K562 (cell line): ENCODE results near the gene MAN1A1. TPM values are rescaled to one million over a fixed set of nuclear protein-coding genes. Genes with fewer than 3 reads are reported as not detected.

Experiments used
- ATAC-seq: fragments of 200-7000 bp; cut with Tn5 transposase; 3 replicates; pipeline ENCODE4 v1.9.1; 2020; ENCODE audit warnings: moderate library complexity
- BruUV-seq: library from RNA; stranded (reverse); fragments of 400-500 nt; replicated peaks from 2 replicates; lab custom pipeline; 2021; lab: Mats Ljungman, UMichigan
- CTCF ChIA-PET: fragments of 300-600 bp; formaldehyde crosslinking; extraction: SDS; loops from one replicate; lab custom pipeline; 2021; ENCODE audit warnings: low intra/inter-chr PET ratio; lab: Yijun Ruan, JAX
- POLR2A ChIA-PET: fragments of 300-600, 350-650 bp; sonication (Branson Sonifier 250); formaldehyde crosslinking; extraction: SDS; loops from one replicate; lab custom pipeline; 2021; ENCODE audit warnings: antibody characterized with exemption, inconsistent platforms; lab: Yijun Ruan, JAX
- DNase-seq, 4 experiments: peaks; one replicate each; pipeline versions ENCODE4 v3.0.0 to v3.0.0-alpha.2; 2011 to 2018; ENCODE audit warnings: low spot score in 3 of 4, mixed read lengths in 3 of 4; ENCODE audit errors: extremely low read depth in 1 of 4
- FAIRE-seq: peaks from 2 replicates; lab custom pipeline; 2011; peaks lifted over from hg19 to GRCh38; lab: Jason Lieb, UNC
- H2AFZ ChIP-seq: 2 replicates; pipeline ENCODE4 v1.6.0; 2011; ENCODE audit warnings: low read depth, low read length, control low read depth, inconsistent platforms
- H3K27ac ChIP-seq: fragments of 200-600 bp; 3 replicates; pipeline ENCODE4 v1.8.0; 2011; ENCODE audit warnings: low read depth, mild to moderate bottlenecking, control low read depth, inconsistent platforms, low read length, moderate library complexity, mixed read lengths; ENCODE audit errors: extremely low read depth
- H3K27me3 ChIP-seq, 2 experiments: fragments of 300-600 bp in 1 of 2; 2 replicates in 1 of 2; 3 replicates in 1 of 2; pipeline versions ENCODE4 v1.6.0 to v1.8.0; 2011; ENCODE audit warnings: inconsistent platforms in 2 of 2, low read length in 2 of 2, mild to moderate bottlenecking in 1 of 2, mixed read lengths in 1 of 2, moderate library complexity in 1 of 2; ENCODE audit not compliant: control insufficient read depth in 2 of 2, insufficient read depth in 2 of 2
- H3K36me3 ChIP-seq: fragments of 300-600 bp; 3 replicates; pipeline ENCODE4 v1.8.0; 2011; ENCODE audit warnings: mild to moderate bottlenecking, low read length, inconsistent platforms; ENCODE audit not compliant: control insufficient read depth, insufficient read depth
- H3K4me1 ChIP-seq, 2 experiments: fragments of 200-600 bp in 1 of 2; replicated peaks in 1 of 2; 2 replicates in 1 of 2; 3 replicates in 1 of 2; pipeline versions ENCODE4 v1.5.1 to v1.8.0; 2011; ENCODE audit warnings: inconsistent platforms in 2 of 2, low read length in 2 of 2, mild to moderate bottlenecking in 1 of 2, mixed read lengths in 1 of 2, moderate library complexity in 1 of 2; ENCODE audit not compliant: control insufficient read depth in 2 of 2, insufficient read depth in 2 of 2
- H3K4me2 ChIP-seq: 2 replicates; pipeline ENCODE4 v1.6.1; 2011; ENCODE audit warnings: low read length, control low read depth, inconsistent platforms, mixed read lengths; ENCODE audit not compliant: insufficient read depth
- H3K4me3 ChIP-seq: fragments of 200-600 bp; sonication (generic), shearing (Covaris generic); 2 replicates; pipeline ENCODE4 v1.5.1; 2016; ENCODE audit warnings: control low read depth, inconsistent platforms
- H3K79me2 ChIP-seq: fragments of 200-600 bp; 3 replicates; pipeline ENCODE4 v1.8.0; 2011; ENCODE audit warnings: low read length, inconsistent platforms; ENCODE audit not compliant: control insufficient read depth, insufficient read depth
- H3K9ac ChIP-seq, 2 experiments: 2 replicates each; pipeline versions ENCODE4 v1.6.0 to v1.6.1; 2011; ENCODE audit warnings: low read depth in 2 of 2, low read length in 2 of 2, control low read depth in 1 of 2, inconsistent platforms in 1 of 2, mild to moderate bottlenecking in 1 of 2, mixed read lengths in 1 of 2; ENCODE audit not compliant: insufficient read depth in 1 of 2
- H3K9me1 ChIP-seq: one replicate; pipeline ENCODE4 v1.6.0; 2011; ENCODE audit warnings: inconsistent platforms, mild to moderate bottlenecking, low read length, moderate library complexity; ENCODE audit not compliant: control insufficient read depth, insufficient read depth
- H3K9me3 ChIP-seq: replicated peaks from 2 replicates; pipeline ENCODE4 v1.5.1; 2011; ENCODE audit warnings: low read depth, low read length, inconsistent platforms; ENCODE audit not compliant: control insufficient read depth, insufficient read depth
- H4K20me1 ChIP-seq: replicated peaks from 2 replicates; pipeline ENCODE4 v1.6.1; 2011; ENCODE audit warnings: low read length, inconsistent platforms, mixed read lengths; ENCODE audit not compliant: control insufficient read depth, insufficient read depth
- CHCHD3 ChIP-seq: fragments of 250-450 bp; sonication (Bioruptor Pico); IDR thresholded peaks from 2 replicates; pipeline ENCODE4 v2.1.2; 2022; ENCODE audit warnings: mild to moderate bottlenecking
- E2F8 ChIP-seq: fragments of 450-650 bp; IDR thresholded peaks from 2 replicates; pipeline ENCODE4 v1.7.1; 2018; ENCODE audit warnings: mild to moderate bottlenecking, low read depth; ENCODE audit not compliant: partially characterized antibody
- KHSRP ChIP-seq: fragments of 450-650 bp; IDR thresholded peaks from 2 replicates; pipeline ENCODE4 v1.6.1; 2017
- NFYB ChIP-seq: IDR thresholded peaks from 2 replicates; pipeline ENCODE4 v1.6.1; 2011; ENCODE audit warnings: mild to moderate bottlenecking, moderate library complexity; ENCODE audit not compliant: insufficient read length; ENCODE audit errors: extremely low read depth
- POLR2A ChIP-seq: fragments of 450-650 bp; conservative IDR thresholded peaks from 2 replicates; pipeline ENCODE4 v1.6.1; 2016
- POLR2AphosphoS2 ChIP-seq: IDR thresholded peaks from 2 replicates; pipeline ENCODE4 v1.6.1; 2012; ENCODE audit warnings: low read length, improper control_type of control experiment
- POLR2G ChIP-seq: fragments of 200-400 bp; formaldehyde crosslinking; IDR thresholded peaks from 2 replicates; pipeline ENCODE4 v1.6.1; 2017; ENCODE audit warnings: low read depth, mild to moderate bottlenecking, antibody characterized with exemption, low read length, moderate library complexity
- RUNX1 ChIP-seq: sonication (generic); IDR thresholded peaks from 2 replicates; pipeline ENCODE4 v1.6.1; 2016; ENCODE audit warnings: antibody characterized with exemption, low read depth
- ZKSCAN3 ChIP-seq: fragments of 250-450 bp; sonication (Bioruptor Pico); IDR thresholded peaks from 2 replicates; pipeline ENCODE4 v1.4.0; 2020
- ZNF384 ChIP-seq: IDR thresholded peaks from 2 replicates; pipeline ENCODE4 v1.6.1; 2012; ENCODE audit warnings: low read depth, low read length, improper control_type of control experiment
- ZNF717 ChIP-seq: fragments of 250-450 bp; sonication (Bioruptor Pico); IDR thresholded peaks from 2 replicates; pipeline ENCODE4 v1.5.0; 2021
- WGBS: fragments of 100-300 bp; shearing (Covaris generic); methylation state at CpG from one replicate; pipeline ENCODE4 v1.1.6; 2016; ENCODE audit warnings: low coverage, mixed read lengths; ENCODE audit not compliant: insufficient coverage; ENCODE audit errors: missing lambda C conversion rate; 5-methylcytosine and 5-hydroxymethylcytosine counted together
- in situ Hi-C: fragments of 300-500 bp; cut with MboI; formaldehyde crosslinking; loops from 4 replicates; pipeline ENCODE4 v1.15.0; 2018; ENCODE audit warnings: inconsistent platforms, mixed read lengths
- intact Hi-C: fragments of 100-400 bp; cut with micrococcal nuclease; formaldehyde crosslinking; loops from 2 replicates; pipeline ENCODE4 v1.14.2; 2022
- polyA plus RNA-seq, 8 experiments: library from polyadenylated mRNA; depleted of rRNA in 4 of 8; stranded (reverse) in 5 of 8; unstranded in 3 of 8; fragments of >200 nt; fragmentation: Nextera tagmentation in 2 of 8; fragmentation: Illumina TruSeq in 1 of 8; extraction: Ambion mirVana in 2 of 8; extraction: Trizol in 1 of 8; gene quantifications; 2 replicates each; pipeline versions ENCODE4 v1.2.1 to v1.2.3, GENCODE V29; 2011 to 2014; ENCODE audit warnings: inconsistent platforms in 1 of 8, missing spikeins in 1 of 8
- total RNA-seq, 7 experiments: library from RNA; depleted of rRNA in 6 of 7; stranded (reverse); fragments of >200 nt in 6 of 7; fragmentation: Illumina TruSeq in 2 of 7; extraction: Trizol in 2 of 7; gene quantifications; 2 replicates each; pipeline versions ENCODE4 v1.2.1 to v1.2.3, GENCODE V29; 2011 to 2021; ENCODE audit warnings: low replicate concordance in 1 of 7
- TF ChIP-seq, protein P1 (sequence below): fragments of 200-800 bp; sonication (Bioruptor generic); IDR thresholded peaks from 2 replicates; pipeline ENCODE4 v1.6.1; 2016; ENCODE audit warnings: missing genetic modification characterization, missing compliant biosample characterization

Gene MAN1A1
- total and polyA plus RNA-seq, 9 of the 15 experiments (the other 6 are each of a cell fraction or from before 2014, with no cell fraction given) = 24.5 to 78.4 (median 59.7) TPM

- Histone ChIP-seq H2AFZ (no peak overlapping the region), H3K27ac (no peak overlapping the region), H3K27me3 (no peaks in the 10 kb centered on the region), H4K20me1 (no peaks in the 10 kb centered on the region), H3K4me3 (no peak overlapping the region), H3K9me3 (no peaks in the 10 kb centered on the region), H3K36me3 (peaks cover 39% of the 10 kb centered on the region), H3K4me2 (no peak overlapping the region), H3K9ac (no peak overlapping the region), H3K9me1 (no peaks in the 10 kb centered on the region), H3K4me1 (peaks cover 0 to 18% of the 10 kb centered on the region in 2 experiments; a peak in 3 of 5 replicates), H3K79me2 (no peaks in the 10 kb centered on the region)
- intact Hi-C loops = no loop called here
- ChIA-PET CTCF (interaction anchor here (0.6 kb wide), 1 partner anchor 1669 kb away, joined by 4 read pairs; no protein-coding TSS in a partner anchor), POLR2A (no interaction called here)
- WGBS = 81% methylated on average over 8 of the region's 8 CpGs
- peak; percentile 25 for ATAC-seq
- in situ Hi-C loops = no loop called here
- BruUV-seq = no TSS peak
- DNase-seq = no peak
- no peak for TF ChIP-seq CHCHD3
- TF ChIP-seq ZNF717 (CRISPR knock-in tag) = no peak
- 0 out of 2 replicates have a peak, but pooled peaks have one; percentile 22 for TF ChIP-seq POLR2G
- TF ChIP-seq E2F8 = peak; percentile 7
- no peak for TF ChIP-seq NFYB
- no peak for TF ChIP-seq RUNX1
- peak; percentile 52 for TF ChIP-seq POLR2AphosphoS2
- 0 out of 2 replicates have a peak, but pooled peaks have one; percentile 12 for TF ChIP-seq KHSRP
- peak; percentile 25; the same call in 1 of the 2 replicates for TF ChIP-seq POLR2A
- 0 out of 2 replicates have a peak, but pooled peaks have one; percentile 30 for TF ChIP-seq ZNF384
- TF ChIP-seq ZKSCAN3 (CRISPR knock-in tag) = no peak
- TF ChIP-seq, protein P1, sequence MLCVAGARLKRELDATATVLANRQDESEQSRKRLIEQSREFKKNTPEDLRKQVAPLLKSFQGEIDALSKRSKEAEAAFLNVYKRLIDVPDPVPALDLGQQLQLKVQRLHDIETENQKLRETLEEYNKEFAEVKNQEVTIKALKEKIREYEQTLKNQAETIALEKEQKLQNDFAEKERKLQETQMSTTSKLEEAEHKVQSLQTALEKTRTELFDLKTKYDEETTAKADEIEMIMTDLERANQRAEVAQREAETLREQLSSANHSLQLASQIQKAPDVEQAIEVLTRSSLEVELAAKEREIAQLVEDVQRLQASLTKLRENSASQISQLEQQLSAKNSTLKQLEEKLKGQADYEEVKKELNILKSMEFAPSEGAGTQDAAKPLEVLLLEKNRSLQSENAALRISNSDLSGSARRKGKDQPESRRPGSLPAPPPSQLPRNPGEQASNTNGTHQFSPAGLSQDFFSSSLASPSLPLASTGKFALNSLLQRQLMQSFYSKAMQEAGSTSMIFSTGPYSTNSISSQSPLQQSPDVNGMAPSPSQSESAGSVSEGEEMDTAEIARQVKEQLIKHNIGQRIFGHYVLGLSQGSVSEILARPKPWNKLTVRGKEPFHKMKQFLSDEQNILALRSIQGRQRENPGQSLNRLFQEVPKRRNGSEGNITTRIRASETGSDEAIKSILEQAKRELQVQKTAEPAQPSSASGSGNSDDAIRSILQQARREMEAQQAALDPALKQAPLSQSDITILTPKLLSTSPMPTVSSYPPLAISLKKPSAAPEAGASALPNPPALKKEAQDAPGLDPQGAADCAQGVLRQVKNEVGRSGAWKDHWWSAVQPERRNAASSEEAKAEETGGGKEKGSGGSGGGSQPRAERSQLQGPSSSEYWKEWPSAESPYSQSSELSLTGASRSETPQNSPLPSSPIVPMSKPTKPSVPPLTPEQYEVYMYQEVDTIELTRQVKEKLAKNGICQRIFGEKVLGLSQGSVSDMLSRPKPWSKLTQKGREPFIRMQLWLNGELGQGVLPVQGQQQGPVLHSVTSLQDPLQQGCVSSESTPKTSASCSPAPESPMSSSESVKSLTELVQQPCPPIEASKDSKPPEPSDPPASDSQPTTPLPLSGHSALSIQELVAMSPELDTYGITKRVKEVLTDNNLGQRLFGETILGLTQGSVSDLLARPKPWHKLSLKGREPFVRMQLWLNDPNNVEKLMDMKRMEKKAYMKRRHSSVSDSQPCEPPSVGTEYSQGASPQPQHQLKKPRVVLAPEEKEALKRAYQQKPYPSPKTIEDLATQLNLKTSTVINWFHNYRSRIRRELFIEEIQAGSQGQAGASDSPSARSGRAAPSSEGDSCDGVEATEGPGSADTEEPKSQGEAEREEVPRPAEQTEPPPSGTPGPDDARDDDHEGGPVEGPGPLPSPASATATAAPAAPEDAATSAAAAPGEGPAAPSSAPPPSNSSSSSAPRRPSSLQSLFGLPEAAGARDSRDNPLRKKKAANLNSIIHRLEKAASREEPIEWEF (CRISPR knock-in tag) = no peak
- no peak for FAIRE-seq
Observed at GRCh38 chr6:119174879-119175817, 174.4 kb downstream of the MAN1A1 start.
